Testis (tissue), 3 donors: ENCODE data around the gene ITFG2. TPM values are rescaled to one million over a fixed set of nuclear protein-coding genes. Genes with fewer than 3 reads are reported as not detected.
"Not testable (repeated sequence)": the region's sequence is repeated elsewhere in the genome, so short reads cannot be mapped to it uniquely, and the experiment has no call there.

Source experiments
- DNase-seq: peaks from one replicate; pipeline ENCODE4 v3.0.0-alpha.2; 2019
- H3K27ac ChIP-seq, 2 donors: fragments of 200-600 bp; sonication (generic); one replicate each; pipeline ENCODE4 v1.5.1; 2019
- H3K27me3 ChIP-seq: fragments of 200-600 bp; sonication (generic); one replicate; pipeline ENCODE4 v1.5.1; 2019
- H3K36me3 ChIP-seq: fragments of 200-600 bp; sonication (generic); one replicate; pipeline ENCODE4 v1.5.1; 2017; ENCODE audit warnings: low read depth; ENCODE audit errors: missing control alignments
- H3K4me1 ChIP-seq: fragments of 200-600 bp; sonication (generic); one replicate; pipeline ENCODE4 v1.5.1; 2019
- H3K4me3 ChIP-seq, 2 donors: fragments of 200-600 bp; sonication (generic); one replicate each; pipeline ENCODE4 v1.5.1; 2017 to 2019
- H3K9me3 ChIP-seq: fragments of 200-600 bp; sonication (generic); one replicate; pipeline ENCODE4 v1.5.1; 2017
- POLR2A ChIP-seq: fragments of 450-650 bp; IDR thresholded peaks from one replicate; pipeline ENCODE4 v1.6.1; 2017; ENCODE audit warnings: antibody characterized with exemption, mild to moderate bottlenecking, moderate library complexity
- WGBS, 2 donors: methylation state at CpG; one replicate each; pipeline ENCODE4 v1.1.5; 2018; 5-methylcytosine and 5-hydroxymethylcytosine counted together
- intact Hi-C: fragments of 100-400 bp; cut with DNase I; formaldehyde crosslinking; loops from one replicate; pipeline ENCODE4 v1.15.1; 2023; ENCODE audit warnings: low total_unique reads
- polyA plus RNA-seq: library from polyadenylated mRNA; stranded (reverse); fragments of 350-450 nt; fragmentation: Illumina TruSeq; extraction: RNeasy Lipid Tissue Mini Kit (QIAGEN cat#74804); gene quantifications from one replicate; pipeline ENCODE4 v1.2.3, GENCODE V29; 2014; ENCODE audit warnings: low read depth, low replicate concordance; ENCODE audit not compliant: insufficient read depth
- total RNA-seq, 2 donors: library from RNA; depleted of rRNA; stranded (reverse); fragments of >200 nt; gene quantifications; one replicate each; pipeline ENCODE4 v1.2.3, GENCODE V29; 2016
- TF ChIP-seq, protein P1 (sequence below), 3 experiments: fragments of 450-650 bp in 2 of 3; fragments of 200-600 bp in 1 of 3; sonication (generic) in 1 of 3; IDR thresholded peaks; one replicate each; pipeline ENCODE4 v1.5.1; 2016 to 2019; ENCODE audit warnings: antibody characterized with exemption in 3 of 3, mild to moderate bottlenecking in 2 of 3, moderate library complexity in 1 of 3

ITFG2 gene
- total and polyA plus RNA-seq, 3 donors from 2014 or later, result 32.6 to 69.4 (median 54.1) TPM

- TF ChIP-seq POLR2A, result no peak
- TF ChIP-seq, protein P1, sequence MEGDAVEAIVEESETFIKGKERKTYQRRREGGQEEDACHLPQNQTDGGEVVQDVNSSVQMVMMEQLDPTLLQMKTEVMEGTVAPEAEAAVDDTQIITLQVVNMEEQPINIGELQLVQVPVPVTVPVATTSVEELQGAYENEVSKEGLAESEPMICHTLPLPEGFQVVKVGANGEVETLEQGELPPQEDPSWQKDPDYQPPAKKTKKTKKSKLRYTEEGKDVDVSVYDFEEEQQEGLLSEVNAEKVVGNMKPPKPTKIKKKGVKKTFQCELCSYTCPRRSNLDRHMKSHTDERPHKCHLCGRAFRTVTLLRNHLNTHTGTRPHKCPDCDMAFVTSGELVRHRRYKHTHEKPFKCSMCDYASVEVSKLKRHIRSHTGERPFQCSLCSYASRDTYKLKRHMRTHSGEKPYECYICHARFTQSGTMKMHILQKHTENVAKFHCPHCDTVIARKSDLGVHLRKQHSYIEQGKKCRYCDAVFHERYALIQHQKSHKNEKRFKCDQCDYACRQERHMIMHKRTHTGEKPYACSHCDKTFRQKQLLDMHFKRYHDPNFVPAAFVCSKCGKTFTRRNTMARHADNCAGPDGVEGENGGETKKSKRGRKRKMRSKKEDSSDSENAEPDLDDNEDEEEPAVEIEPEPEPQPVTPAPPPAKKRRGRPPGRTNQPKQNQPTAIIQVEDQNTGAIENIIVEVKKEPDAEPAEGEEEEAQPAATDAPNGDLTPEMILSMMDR (IDR thresholded peaks at IDR 0.05), result no peak
- H3K36me3 ChIP-seq, result no peaks in the 10 kb centered on the region
- intact Hi-C loops, result no loop called here
- DNase-seq, result no peak
- H3K9me3 ChIP-seq, result no peaks in the 10 kb centered on the region
- H3K27ac ChIP-seq, result no peak overlapping the region
- WGBS, 2 donors, result 97% methylated on average over 5 to 9 of the region's 9 CpGs
- H3K4me1 ChIP-seq, result no peaks in the 10 kb centered on the region
- H3K4me3 ChIP-seq, result no peak overlapping the region
- H3K27me3 ChIP-seq, result no peaks in the 10 kb centered on the region
Measured at GRCh38 chr12:2864198-2864597, 51.7 kb downstream of the ITFG2 start.

DNA sequence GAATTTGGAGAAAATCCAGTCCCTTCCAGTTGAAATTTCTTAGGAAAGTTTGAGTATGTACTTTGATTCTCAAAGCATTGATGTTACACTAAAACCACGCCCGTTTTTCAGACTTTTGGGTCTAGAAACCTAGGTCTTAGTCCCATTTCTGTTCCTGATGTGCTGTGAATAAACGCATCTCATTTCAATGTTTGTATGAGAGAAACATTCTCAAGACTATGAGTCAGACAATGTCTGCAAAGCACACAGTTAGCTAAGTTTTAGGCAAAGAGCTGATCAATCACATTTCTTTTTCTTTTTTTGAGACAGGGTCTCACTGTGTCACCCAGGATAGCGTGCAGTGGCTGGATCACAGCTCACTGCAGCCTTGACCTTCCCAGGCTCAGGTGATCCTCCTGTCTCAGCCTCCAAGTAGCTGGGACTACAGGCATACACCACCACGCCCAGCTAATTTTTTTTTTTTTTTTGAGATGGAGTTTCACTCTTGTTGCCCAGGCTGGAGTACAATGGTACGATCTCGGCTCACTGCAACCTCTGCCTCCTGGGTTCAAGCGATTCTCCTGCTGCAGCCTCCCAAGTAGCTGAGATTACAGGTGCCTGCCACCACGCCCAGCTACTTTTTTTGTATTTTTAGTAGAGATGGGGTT lies 56.6 kb downstream of the ITFG2 start:
- H3K4me1 ChIP-seq, intact Hi-C loops, H3K27ac ChIP-seq, H3K9me3 ChIP-seq, H3K27me3 ChIP-seq, DNase-seq, H3K36me3 ChIP-seq, H3K4me3 ChIP-seq: not testable (repeated sequence)
- WGBS, 2 donors, result 89 to 93% methylated on average over 9 of the region's 9 CpGs

Other genes with a start within 250 kb of the ITFG2 start
- gene FKBP4, start 17.7 kb upstream of the ITFG2 start, total RNA-seq, result 10 to 100 TPM; 64.2 to 74.9 TPM
- 154 TPM for gene FKBP4, start 17.7 kb upstream of the ITFG2 start, polyA plus RNA-seq
- 10 to 100 TPM in 1 of 2 donors, 1 to 10 TPM in 1; 2.6 to 10.6 TPM for gene NRIP2, start 22.4 kb downstream of the ITFG2 start, total RNA-seq
- gene NRIP2, start 22.4 kb downstream of the ITFG2 start, polyA plus RNA-seq, result 2.8 TPM
- 1 to 10 TPM in 1 of 2 donors, under 1 TPM in 1; 0.81 to 4.7 TPM for gene TEX52, start 44.4 kb downstream of the ITFG2 start, total RNA-seq
- gene TEX52, start 44.4 kb downstream of the ITFG2 start, polyA plus RNA-seq, result 11.4 TPM
- 10 to 100 TPM; 18.1 to 32.3 TPM for gene FOXM1, start 64.5 kb downstream of the ITFG2 start, total RNA-seq
- gene FOXM1, start 64.5 kb downstream of the ITFG2 start, polyA plus RNA-seq, result 59.7 TPM
- 10 to 100 TPM; 21.6 to 22.8 TPM for gene RHNO1, start 64.6 kb downstream of the ITFG2 start, total RNA-seq
- 26.1 TPM for gene RHNO1, start 64.6 kb downstream of the ITFG2 start, polyA plus RNA-seq
- 10 to 100 TPM; 20.5 to 26.5 TPM for gene TULP3, start 78.2 kb downstream of the ITFG2 start, total RNA-seq
- gene TULP3, start 78.2 kb downstream of the ITFG2 start, polyA plus RNA-seq, result 29.2 TPM
- 10 to 100 TPM; 10.9 to 16.1 TPM for gene TEAD4, start 146.7 kb downstream of the ITFG2 start, total RNA-seq
- 9.7 TPM for gene TEAD4, start 146.7 kb downstream of the ITFG2 start, polyA plus RNA-seq